Measurements from ENCODE around the gene KLHL29. TPM values are rescaled to one million over a fixed set of nuclear protein-coding genes. Genes with fewer than 3 reads are reported as not detected.
"Not testable (repeated sequence)": the region's sequence is repeated elsewhere in the genome, so short reads cannot be mapped to it uniquely, and the experiment has no call there.

The KLHL29 gene
- total RNA-seq, 4 donors from 2014 or later: 10.1 to 27.3 (median 15.7) TPM

DNA sequence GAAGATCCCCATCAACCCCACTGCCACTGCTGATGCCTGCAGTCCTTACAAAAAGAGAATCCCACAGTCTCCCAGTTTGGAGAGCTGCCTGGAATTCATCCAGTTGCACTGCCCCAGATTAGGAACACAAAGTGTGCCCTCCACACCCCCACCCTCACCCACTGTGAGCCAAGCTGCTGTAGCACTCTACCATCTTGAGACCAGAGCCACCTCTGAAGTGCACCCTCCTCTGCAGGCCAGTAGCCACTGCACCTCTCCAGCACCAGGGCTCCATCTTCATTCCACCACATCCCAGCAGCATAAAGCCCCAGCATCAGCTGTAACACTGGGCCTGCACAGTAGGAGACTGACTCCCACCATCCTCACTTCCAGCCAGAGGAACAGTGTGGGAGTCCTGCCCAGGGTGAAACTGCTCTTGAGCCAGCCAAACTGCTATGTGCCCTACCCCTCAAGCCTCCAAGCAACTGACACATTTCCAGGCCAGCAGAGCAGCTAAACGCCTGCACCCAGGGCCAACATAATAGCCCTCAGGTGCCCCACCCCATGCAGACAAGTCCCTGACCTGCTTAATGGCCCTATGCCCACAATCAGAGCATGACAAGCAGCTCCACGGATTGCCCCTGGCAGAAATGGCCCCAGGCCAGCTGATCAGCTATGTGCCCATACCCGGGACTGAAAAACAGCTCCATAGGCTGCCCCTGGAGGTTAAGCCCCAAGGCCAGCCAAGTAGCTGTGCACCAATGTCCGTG lies 335.9 kb downstream of the KLHL29 start:
- TF ChIP-seq, protein P1, sequence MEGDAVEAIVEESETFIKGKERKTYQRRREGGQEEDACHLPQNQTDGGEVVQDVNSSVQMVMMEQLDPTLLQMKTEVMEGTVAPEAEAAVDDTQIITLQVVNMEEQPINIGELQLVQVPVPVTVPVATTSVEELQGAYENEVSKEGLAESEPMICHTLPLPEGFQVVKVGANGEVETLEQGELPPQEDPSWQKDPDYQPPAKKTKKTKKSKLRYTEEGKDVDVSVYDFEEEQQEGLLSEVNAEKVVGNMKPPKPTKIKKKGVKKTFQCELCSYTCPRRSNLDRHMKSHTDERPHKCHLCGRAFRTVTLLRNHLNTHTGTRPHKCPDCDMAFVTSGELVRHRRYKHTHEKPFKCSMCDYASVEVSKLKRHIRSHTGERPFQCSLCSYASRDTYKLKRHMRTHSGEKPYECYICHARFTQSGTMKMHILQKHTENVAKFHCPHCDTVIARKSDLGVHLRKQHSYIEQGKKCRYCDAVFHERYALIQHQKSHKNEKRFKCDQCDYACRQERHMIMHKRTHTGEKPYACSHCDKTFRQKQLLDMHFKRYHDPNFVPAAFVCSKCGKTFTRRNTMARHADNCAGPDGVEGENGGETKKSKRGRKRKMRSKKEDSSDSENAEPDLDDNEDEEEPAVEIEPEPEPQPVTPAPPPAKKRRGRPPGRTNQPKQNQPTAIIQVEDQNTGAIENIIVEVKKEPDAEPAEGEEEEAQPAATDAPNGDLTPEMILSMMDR (IDR thresholded peaks at IDR 0.05): no peak
- TF ChIP-seq POLR2A (IDR thresholded peaks at IDR 0.05): no peak
- 69 to 79% methylated on average over 3 to 4 of the region's 4 CpGs for WGBS, 2 donors
- intact Hi-C loops (cut with DNase I; ENCODE audit: low total_unique reads): no loop called here
- DNase-seq (ENCODE audit: low spot score in 2 of 2): no peak
- no peak overlapping the region for H3K4me3 ChIP-seq (ENCODE audit: low read depth, poor library complexity, severe bottlenecking)

- TF ChIP-seq, protein P1 (IDR thresholded peaks at IDR 0.05): no peak
- no peak for TF ChIP-seq POLR2A (IDR thresholded peaks at IDR 0.05)
- intact Hi-C loops (cut with DNase I; ENCODE audit: low total_unique reads): no loop called here
- DNase-seq (ENCODE audit: low spot score in 2 of 2): no peak
- H3K4me3 ChIP-seq (ENCODE audit: low read depth, poor library complexity, severe bottlenecking): no peak overlapping the region
- WGBS, 2 donors: 79 to 100% methylated on average over 1 to 2 of the region's 2 CpGs
These were observed 336.5 kb downstream of the KLHL29 start for GRCh38 chr2:23721454-23721826.

DNA sequence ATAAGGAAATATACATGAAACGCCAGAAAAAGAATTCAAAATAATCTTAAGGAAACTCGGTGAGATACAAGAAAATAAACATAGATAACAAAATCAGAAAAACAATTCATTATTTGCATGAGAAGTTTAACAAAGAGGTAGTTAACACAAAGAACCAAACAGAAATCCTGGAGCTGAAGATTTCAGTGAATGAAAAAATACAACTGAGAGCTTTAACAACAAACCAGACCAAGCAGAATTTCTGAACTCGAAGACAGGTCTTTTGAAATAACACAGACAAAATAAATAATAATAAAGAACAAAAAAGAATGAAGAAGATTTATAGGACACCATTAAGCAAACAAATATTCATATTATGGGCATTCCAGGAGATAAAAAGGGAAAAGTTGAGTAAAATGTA lies 337.3 kb downstream of the KLHL29 start:
- TF ChIP-seq POLR2A (IDR thresholded peaks at IDR 0.05): no peak
- TF ChIP-seq, protein P1 (IDR thresholded peaks at IDR 0.05): no peak
- DNase-seq (ENCODE audit: low spot score in 2 of 2): no peak
- no peak overlapping the region for H3K4me3 ChIP-seq (ENCODE audit: low read depth, poor library complexity, severe bottlenecking)
- intact Hi-C loops (cut with DNase I; ENCODE audit: low total_unique reads): no loop called here
- 97 to 99% methylated on average over 3 of the region's 3 CpGs for WGBS, 2 donors

GRCh38 chr2:23723029-23723428 lies 338.1 kb downstream of the KLHL29 start:
- intact Hi-C loops (cut with DNase I; ENCODE audit: low total_unique reads); H3K4me3 ChIP-seq (ENCODE audit: low read depth, poor library complexity, severe bottlenecking); DNase-seq (ENCODE audit: low spot score in 2 of 2): not testable (repeated sequence)
- 93 to 96% methylated on average over 3 of the region's 3 CpGs for WGBS, 2 donors

DNA sequence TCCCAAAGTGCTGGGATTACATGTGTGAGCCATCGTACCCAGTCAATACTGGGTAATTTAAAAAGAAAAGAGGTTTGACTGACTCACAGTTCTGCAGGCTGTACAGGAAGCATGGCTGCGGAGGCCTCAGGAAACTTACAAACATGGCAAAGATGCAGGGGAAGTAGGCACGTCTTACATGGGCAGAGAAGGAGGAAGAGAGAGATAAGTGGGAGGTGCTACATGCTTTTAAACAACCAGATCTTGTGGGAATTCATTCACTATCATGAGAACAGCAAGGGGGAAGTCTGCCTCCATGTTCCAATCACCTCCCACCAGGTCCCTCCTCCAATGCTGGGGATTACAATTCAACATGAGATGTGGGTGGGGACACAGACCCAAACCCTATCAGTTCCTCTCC lies 349.4 kb downstream of the KLHL29 start:
- no peak for TF ChIP-seq POLR2A (IDR thresholded peaks at IDR 0.05)
- intact Hi-C loops (cut with DNase I; ENCODE audit: low total_unique reads): no loop called here
- 88 to 93% methylated on average over 3 of the region's 3 CpGs for WGBS, 2 donors

DNA sequence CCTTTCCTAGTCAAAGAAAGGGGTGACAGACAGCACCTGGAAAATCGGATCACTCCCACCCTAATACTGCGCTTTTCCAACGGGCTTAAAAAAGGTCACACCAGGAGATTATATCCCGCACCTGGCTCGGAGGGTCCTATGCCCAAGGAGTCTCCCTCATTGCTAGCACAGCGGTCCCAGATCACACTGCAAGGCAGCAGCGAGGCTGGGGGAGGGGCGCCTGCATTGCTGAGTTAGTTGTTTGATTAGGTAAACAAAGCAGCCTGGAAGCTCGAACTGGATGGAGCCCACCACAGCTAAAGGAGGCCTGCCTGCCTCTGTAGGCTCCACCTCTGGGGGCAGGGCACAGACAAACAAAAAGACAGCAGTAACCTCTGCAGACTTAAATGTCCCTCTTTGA lies 351.8 kb downstream of the KLHL29 start:
- DNase-seq (ENCODE audit: low spot score in 2 of 2); intact Hi-C loops (cut with DNase I; ENCODE audit: low total_unique reads); H3K4me3 ChIP-seq (ENCODE audit: low read depth, poor library complexity, severe bottlenecking): not testable (repeated sequence)
- 96 to 100% methylated on average over 6 to 9 of the region's 9 CpGs for WGBS, 2 donors

More for the DNA sequence above, 349.4 kb downstream of the KLHL29 start:
- H3K4me3 ChIP-seq (ENCODE audit: low read depth, poor library complexity, severe bottlenecking): no peak overlapping the region
- no peak for DNase-seq (ENCODE audit: low spot score in 2 of 2)

- no peak for DNase-seq (ENCODE audit: low spot score in 2 of 2)
- 74 to 83% methylated on average over 8 of the region's 8 CpGs for WGBS, 2 donors
- TF ChIP-seq, protein P1 (IDR thresholded peaks at IDR 0.05): no peak
- no peak for TF ChIP-seq POLR2A (IDR thresholded peaks at IDR 0.05)
- no peak overlapping the region for H3K4me3 ChIP-seq (ENCODE audit: low read depth, poor library complexity, severe bottlenecking)
- intact Hi-C loops (cut with DNase I; ENCODE audit: low total_unique reads): no loop called here
These were observed 360.2 kb downstream of the KLHL29 start for GRCh38 chr2:23745068-23745725.
